NCI-H1105 (cell line): Measurements from ENCODE around the gene HP.

Experiments used
- DNase-seq: peaks from one replicate; lab custom pipeline; 2025; lab: John Stamatoyannopoulos, UW

The HP gene

DNA sequence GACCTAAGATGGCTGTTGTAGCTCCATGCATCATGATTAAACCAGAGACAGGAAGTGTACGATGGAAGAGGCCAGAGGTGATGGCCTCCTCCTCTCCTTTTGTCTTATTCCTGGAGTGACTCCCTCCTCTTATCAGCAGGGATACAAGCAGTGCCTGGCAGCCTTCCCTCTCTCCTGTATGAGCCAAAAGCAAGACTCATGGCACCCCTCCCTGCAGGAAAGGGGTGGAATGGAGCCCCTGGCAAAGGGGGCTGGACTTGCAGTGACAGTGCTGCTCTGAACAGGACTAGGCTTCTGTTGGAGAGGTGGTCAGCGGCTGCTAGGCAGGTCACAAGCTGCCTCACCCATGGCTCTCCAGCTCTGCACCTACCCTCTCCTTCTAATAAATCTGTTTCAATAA lies 30.7 kb downstream of the HP start:
- no peak for DNase-seq

DNA sequence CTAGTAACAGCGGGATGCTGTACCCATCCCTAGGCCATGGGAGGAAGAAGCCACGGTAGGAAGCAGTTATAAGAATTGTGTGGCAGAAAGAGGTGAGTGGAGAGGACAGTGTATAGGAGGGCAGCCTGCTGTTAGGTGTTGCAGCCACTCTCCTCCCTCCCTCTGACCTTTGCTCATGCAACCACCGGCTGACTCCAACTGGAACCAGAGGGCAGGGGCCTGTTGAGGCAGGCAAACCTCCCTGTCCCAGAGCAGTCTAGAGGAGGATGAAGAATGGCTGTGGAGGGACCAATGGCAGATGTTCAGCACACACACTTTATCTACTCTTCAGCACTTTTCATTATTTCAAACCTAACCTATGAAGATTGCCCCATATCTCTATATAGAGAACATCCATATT lies 36.9 kb downstream of the HP start:
- DNase-seq = no peak

DNA sequence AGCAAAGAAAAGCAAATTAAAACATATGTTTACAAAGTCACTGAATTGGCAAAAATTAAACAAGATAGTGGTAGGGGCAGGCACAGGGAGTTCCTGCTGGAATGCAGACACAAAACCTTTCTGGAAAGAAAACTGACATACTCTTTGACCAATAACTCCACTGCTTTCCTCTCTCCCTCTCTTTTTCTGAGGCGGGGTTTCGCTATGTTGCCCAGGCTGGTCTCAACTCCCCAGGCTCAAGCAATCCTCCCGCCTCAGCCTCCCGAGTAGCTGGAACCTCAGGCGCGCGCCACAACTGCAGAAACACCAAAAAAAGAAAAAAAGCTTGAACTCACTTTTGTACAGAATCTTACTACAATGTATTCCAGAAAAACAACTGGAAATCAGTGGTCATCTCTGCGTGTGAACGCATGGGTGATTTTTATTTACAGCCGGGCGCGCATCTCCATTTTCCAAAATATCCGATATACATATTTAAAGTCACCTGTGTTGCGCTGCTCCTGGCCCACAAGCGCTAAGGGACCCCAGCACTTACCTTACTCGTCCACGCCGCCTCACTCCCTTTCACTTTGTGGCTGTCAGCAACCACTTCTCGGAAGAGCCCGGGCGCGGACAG lies 38.6 kb downstream of the HP start:
- DNase-seq = no peak

DNA sequence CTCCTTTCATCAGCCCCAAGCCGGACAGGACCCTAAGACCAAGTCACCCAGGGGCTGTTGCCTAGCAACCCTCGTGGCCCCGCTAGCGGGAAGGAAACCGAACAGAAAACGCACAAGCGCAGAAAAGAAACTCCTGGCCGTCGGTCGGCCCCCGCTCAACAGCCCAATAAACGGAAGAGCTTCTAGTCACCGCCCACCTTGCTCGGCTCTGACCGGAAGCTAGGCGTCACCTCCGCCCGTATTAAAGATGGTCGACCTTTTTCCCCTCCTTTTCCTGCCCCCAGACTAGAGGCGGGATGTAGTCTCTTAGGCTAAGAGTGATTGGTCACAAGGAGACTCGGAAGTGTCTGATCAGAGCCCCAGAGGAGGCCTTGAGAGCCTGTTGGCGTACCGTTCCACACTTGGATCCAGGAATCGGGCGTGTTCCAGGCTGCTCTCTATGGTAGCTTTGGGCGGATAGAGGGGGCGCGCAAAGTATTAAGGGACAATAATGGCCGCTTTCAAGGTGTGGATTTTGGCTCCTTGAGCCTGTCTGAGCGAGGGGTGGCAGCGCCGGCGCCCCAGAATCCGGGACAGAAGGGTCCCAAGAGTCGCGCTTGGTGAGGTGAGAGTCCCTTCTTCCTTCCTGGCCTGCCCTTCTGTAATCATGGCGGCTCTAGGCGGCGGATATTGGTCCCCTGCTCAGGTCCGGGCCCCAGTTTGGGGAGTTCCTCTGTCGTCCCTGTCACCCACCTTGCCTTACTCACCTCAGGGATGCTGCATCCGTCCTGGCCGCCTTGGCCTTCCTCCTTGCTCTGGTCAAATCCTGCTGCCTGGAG lies 39.4 kb downstream of the HP start, which contains the start of the genes DHX38 and TXNL4B:
Gene DHX38 (plus strand): TSS at position 400 of the 818 bp plus-strand sequence. CDS start 2,311 bp downstream, outside the sequence.
Gene TXNL4B (minus strand): TSS at position 173 of the 818 bp plus-strand sequence. CDS start 2,871 bp downstream, outside the sequence.
- DNase-seq = peak; percentile 87

DNA sequence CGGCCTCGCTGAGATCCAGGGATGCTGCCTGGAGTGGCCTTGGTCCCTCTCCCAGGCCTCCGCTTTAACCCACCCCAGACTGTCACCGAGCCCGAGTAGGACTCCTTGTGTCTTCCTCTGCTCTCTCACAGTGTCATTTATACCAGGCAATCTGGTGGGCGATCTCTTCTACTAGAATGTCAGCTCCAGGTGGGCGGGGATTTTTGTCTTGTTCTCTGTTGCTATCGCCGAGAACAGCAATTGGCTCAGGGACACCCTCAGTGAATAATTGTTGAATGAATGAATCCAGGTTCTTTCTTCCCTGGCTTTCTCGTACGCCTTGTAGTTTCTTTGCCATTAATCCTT lies 39.9 kb downstream of the HP start:
- DNase-seq = no peak

DNA sequence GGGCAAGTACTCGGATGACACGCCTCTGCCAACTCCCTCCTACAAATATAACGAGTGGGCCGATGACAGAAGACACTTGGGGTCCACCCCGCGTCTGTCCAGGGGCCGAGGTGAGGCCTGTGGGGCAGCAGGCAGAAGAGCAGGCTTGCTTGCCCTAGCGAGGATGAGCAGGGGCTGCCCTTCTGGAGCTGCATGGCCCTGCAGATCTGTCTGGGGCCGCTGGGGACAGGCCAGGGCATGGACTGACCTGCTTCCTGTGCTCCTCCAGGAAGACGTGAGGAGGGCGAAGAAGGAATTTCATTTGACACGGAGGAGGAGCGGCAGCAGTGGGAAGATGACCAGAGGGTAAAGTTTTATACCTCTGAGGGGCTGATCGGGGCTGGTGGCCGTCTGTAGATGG lies 44.6 kb downstream of the HP start:
- no peak for DNase-seq

DNA sequence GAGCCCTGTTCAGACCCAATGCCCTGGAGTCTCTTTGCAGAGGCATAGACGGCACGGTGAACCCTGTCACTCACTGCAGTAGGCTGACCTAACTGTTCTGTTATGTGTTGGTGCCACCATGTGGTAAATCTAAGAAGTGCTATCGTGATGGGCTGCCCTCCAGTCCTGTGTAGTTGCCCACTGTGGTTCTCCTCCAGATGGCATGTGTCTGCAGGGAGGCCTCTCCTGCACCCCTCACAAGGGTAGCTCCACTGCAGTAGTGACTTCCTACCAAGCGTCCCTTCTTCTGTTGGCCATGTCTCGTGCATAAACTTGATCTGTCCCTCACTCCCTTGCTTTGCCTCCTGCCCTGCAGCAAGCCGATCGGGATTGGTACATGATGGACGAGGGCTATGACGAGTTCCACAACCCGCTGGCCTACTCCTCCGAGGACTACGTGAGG lies 45.1 kb downstream of the HP start:
- peak; percentile 2 for DNase-seq

DNA sequence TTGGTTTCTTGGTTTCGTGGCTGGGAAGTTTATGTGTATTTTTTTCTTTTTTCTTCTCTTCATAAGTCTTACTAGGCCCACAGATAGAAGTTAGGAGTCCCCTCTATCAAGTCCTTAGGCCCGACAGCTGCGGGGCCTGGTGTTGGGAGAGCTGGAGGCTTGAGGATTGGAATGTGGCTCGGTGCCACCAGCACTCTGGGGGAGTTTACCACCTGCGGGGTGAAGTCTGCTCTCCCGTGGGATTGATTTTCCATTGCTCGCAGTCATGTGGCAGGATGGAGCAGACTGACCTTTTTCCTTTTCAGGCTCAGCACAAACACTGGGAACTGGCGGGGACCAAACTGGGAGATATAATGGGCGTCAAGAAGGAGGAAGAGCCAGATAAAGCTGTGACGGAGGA lies 46.9 kb downstream of the HP start:
- DNase-seq = no peak

DNA sequence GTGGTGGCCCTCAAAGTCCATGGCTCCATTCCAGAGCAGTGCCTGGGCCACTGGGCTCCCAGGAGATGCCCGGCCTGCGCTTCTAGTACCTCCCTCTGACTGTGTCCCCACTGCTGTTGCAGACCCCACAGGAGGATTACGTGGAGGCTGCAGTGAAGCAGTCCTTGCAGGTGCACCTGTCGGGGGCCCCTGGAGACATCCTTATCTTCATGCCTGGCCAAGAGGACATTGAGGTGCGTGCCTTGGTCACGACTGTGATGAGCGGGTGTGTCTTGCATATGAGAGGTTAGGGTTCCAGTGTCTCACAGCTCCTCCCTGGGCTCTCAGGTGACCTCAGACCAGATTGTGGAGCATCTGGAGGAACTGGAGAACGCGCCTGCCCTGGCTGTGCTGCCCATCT lies 50.6 kb downstream of the HP start:
- DNase-seq = no peak

DNA sequence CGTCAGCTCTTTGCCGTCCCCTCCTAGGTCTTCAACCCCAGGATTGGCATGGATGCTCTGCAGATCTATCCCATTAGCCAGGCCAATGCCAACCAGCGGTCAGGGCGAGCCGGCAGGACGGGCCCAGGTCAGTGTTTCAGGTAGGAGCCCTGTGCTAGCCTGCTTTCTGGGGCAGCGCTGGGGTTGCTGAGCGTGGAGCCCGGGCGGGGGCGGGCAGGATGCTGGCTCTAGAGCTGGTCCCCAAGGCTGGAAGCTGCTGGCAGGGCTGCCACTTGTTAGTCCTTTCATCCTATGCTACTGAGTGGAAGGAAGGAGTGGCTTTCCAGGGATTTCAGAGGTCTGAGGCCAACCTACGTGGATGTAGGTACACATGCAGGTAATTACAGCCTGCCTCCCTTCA lies 51.7 kb downstream of the HP start:
- no peak for DNase-seq

DNA sequence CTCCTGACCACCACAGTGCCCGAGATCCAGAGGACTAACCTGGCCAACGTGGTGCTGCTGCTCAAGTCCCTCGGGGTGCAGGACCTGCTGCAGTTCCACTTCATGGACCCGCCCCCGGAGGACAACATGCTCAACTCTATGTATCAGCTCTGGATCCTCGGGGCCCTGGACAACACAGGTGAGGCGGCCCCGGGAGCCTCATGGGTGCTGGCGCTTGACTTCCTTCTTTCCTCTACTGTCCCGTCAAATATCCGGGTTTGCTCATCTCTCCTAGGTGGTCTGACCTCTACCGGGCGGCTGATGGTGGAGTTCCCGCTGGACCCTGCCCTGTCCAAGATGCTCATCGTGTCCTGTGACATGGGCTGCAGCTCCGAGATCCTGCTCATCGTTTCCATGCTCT lies 53.1 kb downstream of the HP start:
- DNase-seq = no peak

DNA sequence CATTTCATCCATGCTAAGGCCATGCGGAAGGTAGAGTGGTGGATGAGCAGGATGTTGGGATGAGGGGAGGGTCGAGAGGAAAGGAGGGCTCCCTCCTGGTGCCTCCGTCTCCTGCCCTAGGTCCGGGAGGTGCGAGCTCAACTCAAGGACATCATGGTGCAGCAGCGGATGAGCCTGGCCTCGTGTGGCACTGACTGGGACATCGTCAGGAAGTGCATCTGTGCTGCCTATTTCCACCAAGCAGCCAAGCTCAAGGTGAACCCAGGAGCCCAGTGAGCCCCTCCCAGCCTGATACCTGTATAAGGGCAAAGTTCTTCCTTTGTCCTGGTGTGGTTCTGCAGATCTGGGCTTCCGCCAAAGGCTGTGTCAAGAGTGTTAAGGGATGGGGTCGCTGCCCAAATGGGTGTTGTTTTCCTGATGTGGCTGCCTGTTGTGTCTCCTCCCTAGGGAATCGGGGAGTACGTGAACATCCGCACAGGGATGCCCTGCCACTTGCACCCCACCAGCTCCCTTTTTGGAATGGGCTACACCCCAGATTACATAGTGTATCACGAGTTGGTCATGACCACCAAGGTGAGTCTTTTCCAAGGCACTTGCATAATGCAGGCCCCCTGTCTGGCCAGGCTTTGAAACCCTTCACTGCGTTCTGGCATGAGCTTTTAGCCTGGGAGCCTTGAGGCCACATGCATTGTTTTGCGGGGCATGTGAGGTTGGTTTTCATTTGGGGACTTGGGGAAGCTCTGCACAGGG lies 54.2 kb downstream of the HP start:
- no peak for DNase-seq

DNA sequence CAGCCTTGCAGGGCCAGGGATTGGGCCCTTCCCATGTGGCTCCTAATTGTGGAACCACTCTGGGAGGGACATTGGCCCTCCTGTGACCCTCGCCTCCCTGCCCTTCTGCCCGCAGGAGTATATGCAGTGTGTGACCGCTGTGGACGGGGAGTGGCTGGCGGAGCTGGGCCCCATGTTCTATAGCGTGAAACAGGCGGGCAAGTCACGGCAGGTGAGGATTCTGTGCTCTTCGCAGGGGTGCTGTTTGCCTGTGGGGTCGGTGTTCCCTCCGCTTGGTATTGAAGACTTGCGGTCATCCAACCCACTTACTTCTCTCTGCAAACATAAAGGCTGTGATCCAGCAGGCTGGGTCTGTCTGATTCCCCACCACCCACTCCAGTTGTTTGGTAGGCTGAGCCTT lies 55.0 kb downstream of the HP start:
- DNase-seq = no peak

DNA sequence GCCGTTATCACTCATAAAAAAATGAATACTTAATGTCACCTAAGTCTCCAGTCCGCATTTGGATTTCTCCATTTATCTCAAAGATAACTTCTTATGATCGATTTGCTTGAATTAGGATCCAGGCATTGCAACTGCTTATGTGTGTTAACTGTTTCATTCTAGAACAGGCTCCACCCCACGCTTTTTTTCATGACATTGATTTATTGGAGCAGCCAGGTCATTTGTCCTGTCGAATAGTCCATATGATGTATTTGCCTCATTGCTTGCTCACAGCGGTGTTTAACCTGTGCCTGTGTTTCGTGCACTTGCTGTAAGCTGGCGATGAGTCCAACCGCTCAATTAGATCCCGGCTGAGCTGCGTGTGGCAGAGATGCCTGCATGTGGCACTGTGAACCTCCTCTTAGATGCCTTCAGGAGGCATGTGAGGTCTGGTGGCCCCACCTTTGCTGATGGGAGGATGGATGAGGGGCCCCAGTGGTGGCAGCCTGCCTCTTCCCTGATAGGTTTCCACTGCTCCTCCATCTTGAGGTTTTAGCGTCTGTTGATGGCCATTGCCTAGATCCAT lies 55.7 kb downstream of the HP start:
- DNase-seq = no peak
